ENCODE measurements around the gene TPPP. TPM values are rescaled to one million over a fixed set of nuclear protein-coding genes. Genes with fewer than 3 reads are reported as not detected.
"Not testable (repeated sequence)": the region's sequence is repeated elsewhere in the genome, so short reads cannot be mapped to it uniquely, and the experiment has no call there.

The TPPP gene
- total RNA-seq, 2 experiments from 2014 or later: 0.18 to 0.20 TPM

DNA sequence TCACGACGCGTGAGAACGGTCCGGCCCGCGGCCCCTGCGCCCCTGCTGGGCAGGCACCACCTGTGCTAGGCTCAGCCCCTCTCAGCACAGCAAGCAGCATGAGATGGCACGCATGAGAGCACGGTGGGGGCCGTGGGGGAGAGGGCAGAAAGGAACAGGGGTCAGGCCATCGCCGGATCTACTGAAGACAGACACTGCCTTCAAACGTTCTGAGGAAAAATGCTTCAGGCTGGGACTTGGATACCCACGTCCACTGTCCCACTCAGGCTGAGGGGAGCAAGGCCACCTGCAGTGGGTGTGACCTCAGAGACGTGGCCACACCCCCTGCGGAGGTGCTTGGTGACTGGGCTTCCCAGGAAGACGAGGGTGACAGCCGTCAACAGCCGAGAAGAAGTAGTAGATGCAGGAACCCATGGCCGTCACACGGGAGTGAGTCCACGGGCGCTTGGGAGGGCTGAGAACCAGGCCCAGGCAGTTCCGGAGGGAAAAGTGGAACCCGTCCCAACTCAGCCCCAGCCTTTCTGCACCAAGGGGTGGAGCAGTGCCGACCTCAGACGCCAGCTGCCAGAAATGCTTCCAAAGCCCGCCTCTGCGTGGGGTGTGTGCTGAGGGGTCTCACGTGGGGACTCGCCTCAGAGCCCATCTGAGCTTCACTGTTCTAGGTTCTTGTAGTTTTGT, 12.9 kb downstream of the TPPP start:
- H3K4me3 Mint-ChIP-seq: not testable (repeated sequence)

DNA sequence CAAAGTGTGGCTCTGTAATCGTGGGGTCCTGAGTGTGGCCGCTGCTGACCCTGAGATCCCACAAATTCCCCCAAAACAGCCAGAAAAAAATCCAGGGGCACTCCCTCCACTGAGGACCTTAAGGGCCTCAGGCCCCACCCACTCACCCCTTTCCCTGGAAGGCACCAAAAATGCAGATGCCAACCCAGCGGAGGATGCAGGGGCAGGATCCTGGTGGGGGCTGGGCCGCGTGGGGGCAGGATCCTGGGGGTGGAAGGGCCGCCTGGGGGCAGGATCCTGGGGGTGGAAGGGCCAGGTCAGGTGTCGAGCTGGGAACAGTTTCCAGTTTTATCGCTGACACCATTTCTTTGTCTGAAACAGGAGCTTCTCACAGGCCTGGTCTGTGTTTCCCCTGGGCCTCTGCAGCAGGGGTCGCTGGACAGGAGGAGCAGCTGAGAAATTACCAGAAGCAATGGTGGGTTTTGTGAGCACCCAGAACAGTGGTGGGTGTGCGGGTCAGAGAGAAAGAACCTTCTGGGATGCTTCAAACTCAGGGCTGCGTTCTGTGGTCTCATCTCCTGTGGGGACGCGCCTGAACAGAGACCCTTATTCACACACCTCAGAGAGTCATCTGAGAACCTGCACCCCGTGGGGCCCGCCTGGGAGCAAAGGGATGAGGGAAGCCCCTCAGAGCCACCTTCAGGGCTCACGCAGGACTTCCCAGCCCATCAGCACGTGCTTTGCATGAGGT, 13.8 kb downstream of the TPPP start:
- H3K27ac Mint-ChIP-seq; H3K4me3 Mint-ChIP-seq; POLR2A ChIA-PET; H3K36me3 Mint-ChIP-seq (ENCODE audit: low read depth); CTCF ChIA-PET; ATAC-seq; H3K9me3 Mint-ChIP-seq; H3K4me1 Mint-ChIP-seq (ENCODE audit: low read depth); H3K27me3 Mint-ChIP-seq; DNase-seq; intact Hi-C loops (cut with micrococcal nuclease): not testable (repeated sequence)

More for the DNA sequence above, 12.9 kb downstream of the TPPP start:
- H3K36me3 Mint-ChIP-seq (ENCODE audit: low read depth); H3K27ac Mint-ChIP-seq; DNase-seq; H3K9me3 Mint-ChIP-seq; ATAC-seq; CTCF ChIA-PET; POLR2A ChIA-PET; H3K4me1 Mint-ChIP-seq (ENCODE audit: low read depth); H3K27me3 Mint-ChIP-seq; intact Hi-C loops (cut with micrococcal nuclease): not testable (repeated sequence)

GRCh38 chr5:678521-678920, 14.6 kb downstream of the TPPP start:
- ATAC-seq; CTCF ChIA-PET; H3K9me3 Mint-ChIP-seq; H3K4me1 Mint-ChIP-seq (ENCODE audit: low read depth); DNase-seq; POLR2A ChIA-PET; H3K27me3 Mint-ChIP-seq; H3K27ac Mint-ChIP-seq; H3K4me3 Mint-ChIP-seq; intact Hi-C loops (cut with micrococcal nuclease); H3K36me3 Mint-ChIP-seq (ENCODE audit: low read depth): not testable (repeated sequence)

DNA sequence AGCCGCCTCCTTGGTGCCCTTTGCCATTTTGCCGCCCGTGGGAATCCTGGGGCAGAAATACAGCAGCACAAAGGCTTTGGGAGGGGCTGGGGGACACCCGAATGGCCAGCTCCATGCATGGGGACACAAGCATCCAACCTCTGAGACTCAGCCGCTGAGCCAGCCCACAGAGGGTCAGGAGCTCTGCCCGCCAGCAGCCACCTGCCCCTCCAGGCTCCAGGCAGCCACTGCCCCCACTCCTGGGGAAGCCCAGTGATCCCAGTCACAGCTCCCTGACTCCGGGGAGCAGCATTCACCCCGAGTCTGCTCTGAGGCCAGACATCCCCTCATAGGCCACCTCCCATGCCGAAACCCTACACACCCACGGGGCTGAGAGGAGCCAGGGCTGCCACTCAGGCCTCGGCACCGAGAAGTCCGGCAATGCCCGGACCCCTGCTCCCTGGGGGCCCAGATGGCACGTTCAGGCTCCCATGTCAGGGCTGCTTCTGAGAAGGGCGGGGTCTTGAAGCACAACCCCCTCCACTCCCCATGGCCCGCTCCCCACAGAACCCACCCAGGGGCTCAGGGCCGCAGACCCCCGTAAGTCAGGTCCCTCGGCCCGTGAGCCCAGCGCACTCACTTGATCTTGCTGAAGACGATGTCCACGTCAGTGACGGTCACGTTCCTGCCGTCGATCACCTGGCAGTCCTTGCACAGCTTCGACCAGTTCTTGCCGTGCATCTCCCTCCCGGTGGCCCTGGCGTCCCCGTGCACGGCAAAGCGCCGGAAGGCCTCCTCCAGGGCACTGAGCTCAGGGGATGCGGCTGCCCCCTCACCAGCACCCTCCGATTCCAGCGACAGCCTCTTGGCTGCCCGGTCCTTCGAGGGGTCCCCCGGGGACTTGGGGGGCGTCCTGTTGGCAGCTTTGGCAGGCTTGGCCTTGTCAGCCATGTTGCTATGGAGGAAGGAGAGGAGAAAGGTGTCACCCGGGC, 15.7 kb downstream of the TPPP start:
- ATAC-seq (no peak), DNase-seq (no peak)
- intact Hi-C loops (cut with micrococcal nuclease): no loop called here
- Mint-ChIP-seq H3K9me3 (no peaks in the 10 kb centered on the region), H3K27me3 (peaks cover 7% of the 10 kb centered on the region), H3K4me3 (no peak overlapping the region), H3K27ac (no peak overlapping the region), H3K36me3 (ENCODE audit: low read depth) (no peaks in the 10 kb centered on the region), H3K4me1 (ENCODE audit: low read depth) (peaks cover 8% of the 10 kb centered on the region)
- TF ChIP-seq, protein P1, sequence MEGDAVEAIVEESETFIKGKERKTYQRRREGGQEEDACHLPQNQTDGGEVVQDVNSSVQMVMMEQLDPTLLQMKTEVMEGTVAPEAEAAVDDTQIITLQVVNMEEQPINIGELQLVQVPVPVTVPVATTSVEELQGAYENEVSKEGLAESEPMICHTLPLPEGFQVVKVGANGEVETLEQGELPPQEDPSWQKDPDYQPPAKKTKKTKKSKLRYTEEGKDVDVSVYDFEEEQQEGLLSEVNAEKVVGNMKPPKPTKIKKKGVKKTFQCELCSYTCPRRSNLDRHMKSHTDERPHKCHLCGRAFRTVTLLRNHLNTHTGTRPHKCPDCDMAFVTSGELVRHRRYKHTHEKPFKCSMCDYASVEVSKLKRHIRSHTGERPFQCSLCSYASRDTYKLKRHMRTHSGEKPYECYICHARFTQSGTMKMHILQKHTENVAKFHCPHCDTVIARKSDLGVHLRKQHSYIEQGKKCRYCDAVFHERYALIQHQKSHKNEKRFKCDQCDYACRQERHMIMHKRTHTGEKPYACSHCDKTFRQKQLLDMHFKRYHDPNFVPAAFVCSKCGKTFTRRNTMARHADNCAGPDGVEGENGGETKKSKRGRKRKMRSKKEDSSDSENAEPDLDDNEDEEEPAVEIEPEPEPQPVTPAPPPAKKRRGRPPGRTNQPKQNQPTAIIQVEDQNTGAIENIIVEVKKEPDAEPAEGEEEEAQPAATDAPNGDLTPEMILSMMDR (IDR thresholded peaks at IDR 0.05): no peak
- ChIA-PET POLR2A (interaction anchor here (0.6 kb wide), 1 partner anchor 859 kb away, joined by 3 read pairs; no protein-coding TSS in a partner anchor), CTCF (no interaction called here)

- TF ChIP-seq, protein P1 (IDR thresholded peaks at IDR 0.05): no peak
- peaks cover 7% of the 10 kb centered on the region for H3K27me3 Mint-ChIP-seq
- intact Hi-C loops (cut with micrococcal nuclease): no loop called here
- no peak overlapping the region for H3K27ac Mint-ChIP-seq
- ATAC-seq (no peak), DNase-seq (no peak)
- no peak overlapping the region for H3K4me3 Mint-ChIP-seq
- POLR2A ChIA-PET: interaction anchor here (0.6 kb wide), 1 partner anchor 860 kb away, joined by 3 read pairs; no protein-coding TSS in a partner anchor
- H3K4me1 Mint-ChIP-seq (ENCODE audit: low read depth): peaks cover 12% of the 10 kb centered on the region
- H3K36me3 Mint-ChIP-seq (ENCODE audit: low read depth): no peaks in the 10 kb centered on the region
- CTCF ChIA-PET: no interaction called here
- no peaks in the 10 kb centered on the region for H3K9me3 Mint-ChIP-seq
Measured at GRCh38 chr5:676699-677076, 16.5 kb downstream of the TPPP start.
